Stimulated activated CD4-positive, alpha-beta T cell treated with anti-CD3 and anti-CD28 coated beads, Interleukin-1b, Interleukin-23, amount 100 ng/mL, for 4 hours (primary cell): ENCODE results near the gene CMSS1.

Source experiments
- DNase-seq, 2 donors: peaks; one replicate each; pipeline ENCODE4 v3.0.0-alpha.2; 2020; ENCODE audit warnings: low read depth in 2 of 2

Gene CMSS1

GRCh38 chr3:99997293-99997692 lies 179.6 kb downstream of the CMSS1 start:
- no peak for DNase-seq

DNA sequence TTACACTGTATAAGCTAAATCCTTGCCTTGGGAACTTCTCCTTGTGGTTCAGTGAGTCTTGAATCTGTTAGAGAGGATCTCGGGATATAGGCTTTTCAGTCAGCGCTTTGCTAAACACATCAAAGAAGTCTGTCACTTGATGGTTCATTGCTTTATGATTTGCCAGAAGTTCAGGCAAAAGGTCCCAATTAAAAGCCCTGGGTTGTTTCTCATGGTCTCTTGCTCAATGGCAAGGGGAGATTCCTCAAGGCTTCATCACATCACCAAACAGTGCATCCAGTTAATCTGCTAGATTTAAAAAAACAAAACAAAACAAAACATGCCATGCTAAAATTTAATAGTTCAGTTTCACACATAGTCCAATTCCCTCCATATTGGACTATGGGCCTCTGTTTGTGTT lies 181.9 kb downstream of the CMSS1 start:
- DNase-seq, result no peak

- DNase-seq, result no peak
Observed at GRCh38 chr3:100001083-100001482, 183.4 kb downstream of the CMSS1 start.

- DNase-seq, result no peak
Observed at GRCh38 chr3:100001526-100002270, 184.0 kb downstream of the CMSS1 start.

- no peak for DNase-seq
Observed at GRCh38 chr3:100002599-100003350, 185.1 kb downstream of the CMSS1 start.

DNA sequence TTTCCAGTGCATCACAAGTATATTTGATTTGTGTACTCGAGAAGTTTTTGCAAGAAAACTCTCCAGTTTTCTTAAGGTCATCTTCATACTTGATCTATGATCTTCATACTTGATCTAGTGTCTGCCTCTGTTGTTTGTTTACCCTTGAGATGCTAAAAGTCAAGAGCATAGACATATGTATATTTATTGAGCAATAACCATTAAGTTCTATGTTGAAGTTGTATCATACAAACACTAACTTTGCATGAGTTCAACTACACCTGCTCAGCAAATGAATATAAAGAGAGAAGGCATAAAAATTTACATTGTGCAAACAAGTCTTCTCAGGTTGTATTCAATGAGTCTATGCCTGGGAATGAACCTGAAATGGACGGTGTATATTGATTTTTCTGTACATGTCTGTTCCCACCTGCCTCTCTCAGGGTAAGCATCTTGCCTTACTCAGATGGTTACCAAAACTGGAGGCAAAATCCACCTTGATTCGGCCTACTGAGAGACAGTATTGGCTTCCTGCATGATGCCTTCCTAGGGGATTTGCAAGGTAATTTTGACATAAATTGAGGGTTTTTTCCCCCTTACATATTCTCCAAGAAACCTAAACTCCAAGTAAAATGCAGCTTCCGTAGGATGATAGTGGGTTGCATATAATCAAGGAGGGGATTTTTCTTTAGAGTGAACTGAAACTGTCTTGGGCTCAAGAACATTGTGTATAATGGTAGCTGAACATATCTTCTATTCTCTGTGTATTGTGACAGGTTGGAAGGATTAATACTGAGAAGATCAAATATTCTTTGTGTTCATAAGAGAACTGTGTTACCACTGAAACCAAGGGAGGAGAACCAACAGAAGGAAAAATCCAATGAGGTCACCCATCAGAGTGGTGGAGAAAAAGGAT lies 186.2 kb downstream of the CMSS1 start:
- DNase-seq, result no peak

DNA sequence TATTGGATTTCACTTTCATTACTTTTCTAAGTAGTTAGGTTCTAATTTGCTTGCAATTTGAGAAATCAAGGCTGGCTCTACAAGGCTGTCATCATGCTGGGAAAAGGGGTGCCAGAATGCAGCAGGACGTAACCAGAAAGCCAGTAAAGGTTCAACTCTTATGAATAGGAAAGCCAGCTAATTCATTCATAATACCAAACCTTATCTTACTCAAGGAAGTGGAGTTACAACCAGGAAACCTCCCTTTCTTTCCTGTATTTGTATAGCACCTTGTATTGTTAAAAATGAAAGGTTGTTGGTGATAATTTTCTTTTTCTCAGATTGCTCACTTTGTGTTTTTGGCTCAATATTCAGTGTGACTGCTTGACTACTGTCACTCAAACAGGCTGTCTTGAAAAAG lies 187.3 kb downstream of the CMSS1 start:
- DNase-seq, result no peak

- no peak for DNase-seq
Observed at GRCh38 chr3:100005665-100006393, 188.2 kb downstream of the CMSS1 start.

DNA sequence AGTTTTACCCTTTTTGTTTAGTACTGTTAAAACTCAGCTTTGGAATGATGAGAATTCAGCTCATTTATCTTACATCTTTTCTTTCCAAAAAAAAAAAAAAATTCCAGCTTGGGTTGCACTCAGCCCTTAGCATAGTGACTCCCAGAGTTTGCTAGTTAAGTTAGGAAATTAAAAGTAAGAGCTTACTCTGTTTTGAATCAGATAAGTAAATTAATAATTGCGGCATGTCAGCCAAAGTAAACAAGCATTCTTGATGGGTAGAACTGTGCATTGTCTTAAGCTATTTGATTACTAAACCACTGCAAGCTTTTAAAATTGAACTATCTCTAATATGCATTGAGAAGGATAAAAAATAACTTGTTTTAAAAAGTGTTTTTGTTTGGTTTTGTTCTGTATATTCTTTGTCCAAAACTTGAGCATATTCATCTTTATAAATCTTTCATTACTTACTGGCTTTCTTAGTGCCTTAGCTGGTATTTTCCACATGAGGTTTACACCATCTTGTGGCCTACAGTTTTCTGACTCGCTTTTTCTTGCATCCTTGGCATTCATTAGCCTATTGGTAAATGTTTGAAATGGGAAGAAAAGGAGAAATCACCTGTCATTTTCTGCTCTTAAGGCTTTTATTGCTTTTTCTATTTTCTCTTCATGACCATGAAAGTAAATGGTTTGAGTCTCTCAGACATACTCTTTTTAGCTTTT lies 189.1 kb downstream of the CMSS1 start:
- DNase-seq, result no peak

- DNase-seq, result no peak
Observed at GRCh38 chr3:100007313-100007712, 189.7 kb downstream of the CMSS1 start.

- no peak for DNase-seq
Observed at GRCh38 chr3:100008081-100008698, 190.5 kb downstream of the CMSS1 start.

GRCh38 chr3:100009276-100010086 lies 191.8 kb downstream of the CMSS1 start:
- DNase-seq, result no peak

DNA sequence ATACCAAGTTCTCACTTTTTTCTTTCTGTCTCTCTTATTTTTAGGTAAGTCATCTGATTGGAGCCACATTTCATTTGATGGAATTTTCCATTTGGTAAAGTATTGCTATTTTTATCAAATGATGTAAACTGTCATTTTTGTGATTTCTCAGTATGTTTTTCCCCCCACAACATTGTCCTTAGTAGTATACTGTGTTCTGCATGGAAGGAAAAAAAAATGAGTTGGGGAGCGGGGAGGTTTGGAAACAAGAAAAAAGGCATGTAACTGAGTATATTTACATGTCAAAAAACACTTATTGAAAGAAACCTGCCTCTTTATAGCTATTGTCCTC lies 192.4 kb downstream of the CMSS1 start:
- no peak for DNase-seq

GRCh38 chr3:100018806-100019205 lies 201.1 kb downstream of the CMSS1 start:
- no peak for DNase-seq

DNA sequence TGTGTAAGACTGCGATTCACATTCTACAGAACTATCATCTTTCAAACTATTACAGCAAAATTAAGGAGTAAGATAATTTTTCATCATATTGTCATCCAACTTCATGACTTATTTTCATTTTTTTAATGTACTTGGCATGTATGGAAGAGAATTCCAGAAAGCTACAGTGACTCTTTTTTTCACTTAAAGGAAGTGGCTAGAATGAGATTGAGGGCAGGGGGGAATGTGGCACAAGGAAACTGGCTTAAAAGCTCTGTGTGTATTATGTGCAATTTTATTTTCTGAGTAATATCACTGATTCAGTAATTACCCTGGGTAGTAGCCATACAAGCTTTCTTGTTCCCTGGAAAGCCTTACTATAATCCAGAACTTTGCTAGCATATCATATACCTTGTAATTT lies 202.1 kb downstream of the CMSS1 start:
- DNase-seq, result no peak

GRCh38 chr3:100020876-100021644 lies 203.4 kb downstream of the CMSS1 start:
- no peak for DNase-seq

- no peak for DNase-seq
Observed at GRCh38 chr3:100022506-100022905, 204.8 kb downstream of the CMSS1 start.

GRCh38 chr3:100023150-100023549 lies 205.5 kb downstream of the CMSS1 start:
- no peak for DNase-seq

GRCh38 chr3:100023595-100023994 lies 205.9 kb downstream of the CMSS1 start:
- DNase-seq, result no peak
